Activated naive CD4-positive, alpha-beta T cell treated with anti-CD3 and anti-CD28 coated beads, Interleukin-2, amount 50 U/mL, for 24 hours (primary cell): Measurements from ENCODE around the gene LMBRD1.

Source experiments
- H3K27ac Mint-ChIP-seq: one replicate; pipeline ENCODE4 v1.8.0; 2021; ENCODE audit warnings: mild to moderate bottlenecking, mixed read lengths
- H3K27me3 Mint-ChIP-seq: one replicate; pipeline ENCODE4 v1.8.0; 2021; ENCODE audit warnings: mixed read lengths
- H3K36me3 Mint-ChIP-seq: one replicate; pipeline ENCODE4 v1.8.0; 2021; ENCODE audit warnings: mixed read lengths
- H3K4me1 Mint-ChIP-seq: one replicate; pipeline ENCODE4 v1.8.0; 2021; ENCODE audit warnings: mixed read lengths
- H3K4me3 Mint-ChIP-seq: one replicate; pipeline ENCODE4 v1.8.0; 2021; ENCODE audit warnings: mild to moderate bottlenecking, mixed read lengths
- H3K9me3 Mint-ChIP-seq: one replicate; pipeline ENCODE4 v1.8.0; 2021; ENCODE audit warnings: mixed read lengths

Gene LMBRD1

GRCh38 chr6:69647726-69648125 lies 149.1 kb downstream of the LMBRD1 start:
- Mint-ChIP-seq H3K4me3 (no peak overlapping the region), H3K9me3 (peaks cover 4% of the 10 kb centered on the region), H3K4me1 (no peaks in the 10 kb centered on the region), H3K27ac (no peak overlapping the region), H3K36me3 (no peaks in the 10 kb centered on the region), H3K27me3 (peaks cover 2% of the 10 kb centered on the region)

DNA sequence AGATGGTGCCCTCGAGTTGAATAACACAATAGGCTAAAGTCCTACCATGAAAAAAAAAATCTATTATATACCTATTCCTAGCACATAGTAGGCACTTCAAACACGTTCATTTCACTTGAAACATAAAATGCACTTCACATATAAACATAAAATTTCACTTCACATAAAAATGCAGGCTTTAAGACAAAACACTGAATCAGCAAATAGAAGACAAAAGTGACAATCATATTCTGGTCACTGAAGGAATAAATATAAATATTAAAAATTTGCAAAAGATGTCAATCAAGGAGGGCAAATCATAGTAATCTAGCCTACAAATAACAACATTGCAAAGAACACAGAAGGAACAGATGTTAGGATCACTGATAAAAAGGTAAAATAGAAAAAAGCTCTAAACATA lies 153.1 kb downstream of the LMBRD1 start:
- Mint-ChIP-seq H3K27ac (no peak overlapping the region), H3K9me3 (peaks cover 4% of the 10 kb centered on the region), H3K4me1 (no peaks in the 10 kb centered on the region), H3K36me3 (no peaks in the 10 kb centered on the region), H3K4me3 (no peak overlapping the region), H3K27me3 (peaks cover 9% of the 10 kb centered on the region)

GRCh38 chr6:69632932-69633331 lies 163.9 kb downstream of the LMBRD1 start:
- peaks cover 10% of the 10 kb centered on the region for H3K27me3 Mint-ChIP-seq
- no peak overlapping the region for H3K27ac Mint-ChIP-seq
- no peaks in the 10 kb centered on the region for H3K9me3 Mint-ChIP-seq
- H3K4me3 Mint-ChIP-seq = no peak overlapping the region
- H3K4me1 Mint-ChIP-seq = peaks cover 4% of the 10 kb centered on the region
- no peaks in the 10 kb centered on the region for H3K36me3 Mint-ChIP-seq

DNA sequence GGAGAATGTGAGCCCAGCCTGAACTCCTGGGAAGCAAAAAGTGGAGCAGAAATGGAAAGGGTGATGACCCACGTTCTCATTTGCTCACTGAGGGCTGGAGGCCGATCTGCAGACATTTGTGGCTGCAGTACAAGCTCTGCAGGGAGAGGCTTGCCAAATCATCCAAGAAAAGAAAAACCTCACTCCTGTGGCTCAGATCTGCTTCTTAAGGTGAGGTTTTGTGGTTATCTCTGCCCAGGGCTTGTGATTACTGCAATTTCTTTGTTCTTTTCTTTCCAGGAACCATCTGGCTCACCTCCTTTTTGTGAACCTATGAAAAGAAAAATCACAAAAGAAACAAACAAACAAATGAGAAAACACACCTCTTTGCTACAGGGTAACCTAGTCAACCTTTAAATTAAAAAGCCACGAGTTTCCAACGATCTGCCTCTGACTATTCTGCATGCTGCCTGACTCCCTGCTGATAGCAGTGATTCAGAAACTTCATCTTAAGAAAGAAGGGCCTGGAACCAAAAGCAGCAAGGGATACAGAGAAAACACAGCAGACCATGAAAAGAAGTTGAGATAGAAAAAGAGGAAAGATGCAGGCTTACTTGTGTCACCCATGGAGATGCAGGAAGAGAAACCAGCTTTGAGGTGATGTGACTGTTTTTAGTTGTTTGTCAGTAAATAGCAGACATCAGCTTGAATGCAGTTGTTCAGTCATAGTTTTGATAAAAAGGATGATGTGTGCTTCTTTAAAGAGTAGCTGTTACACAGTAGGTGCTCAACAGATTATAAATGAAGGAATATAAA lies 165.1 kb downstream of the LMBRD1 start:
- H3K27ac Mint-ChIP-seq = no peak overlapping the region
- H3K4me3 Mint-ChIP-seq = no peak overlapping the region
- H3K27me3 Mint-ChIP-seq = peaks cover 10% of the 10 kb centered on the region
- no peaks in the 10 kb centered on the region for H3K9me3 Mint-ChIP-seq
- no peaks in the 10 kb centered on the region for H3K36me3 Mint-ChIP-seq
- H3K4me1 Mint-ChIP-seq = peaks cover 4% of the 10 kb centered on the region

DNA sequence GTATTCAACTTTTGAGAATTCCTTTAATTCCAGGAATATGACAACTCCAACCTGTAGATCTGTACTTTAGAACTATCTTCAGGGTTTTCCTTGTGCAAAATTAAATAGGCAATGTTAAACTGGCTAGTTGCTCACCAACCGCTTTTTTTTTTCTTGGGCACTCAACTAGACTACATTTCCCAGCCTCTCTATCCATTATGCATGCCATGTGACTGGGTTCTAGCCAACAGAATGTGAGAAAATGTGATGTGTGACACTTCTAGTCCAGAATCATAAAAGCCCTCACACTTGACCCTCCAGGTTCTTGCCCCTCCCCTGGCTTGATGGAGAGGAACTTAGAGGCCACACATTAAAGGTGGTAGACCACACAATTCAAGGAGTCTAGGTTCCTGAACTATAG lies 166.0 kb downstream of the LMBRD1 start:
- H3K4me3 Mint-ChIP-seq = no peak overlapping the region
- peaks cover 4% of the 10 kb centered on the region for H3K4me1 Mint-ChIP-seq
- H3K27me3 Mint-ChIP-seq = peaks cover 10% of the 10 kb centered on the region
- no peaks in the 10 kb centered on the region for H3K9me3 Mint-ChIP-seq
- H3K36me3 Mint-ChIP-seq = no peaks in the 10 kb centered on the region
- H3K27ac Mint-ChIP-seq = no peak overlapping the region

DNA sequence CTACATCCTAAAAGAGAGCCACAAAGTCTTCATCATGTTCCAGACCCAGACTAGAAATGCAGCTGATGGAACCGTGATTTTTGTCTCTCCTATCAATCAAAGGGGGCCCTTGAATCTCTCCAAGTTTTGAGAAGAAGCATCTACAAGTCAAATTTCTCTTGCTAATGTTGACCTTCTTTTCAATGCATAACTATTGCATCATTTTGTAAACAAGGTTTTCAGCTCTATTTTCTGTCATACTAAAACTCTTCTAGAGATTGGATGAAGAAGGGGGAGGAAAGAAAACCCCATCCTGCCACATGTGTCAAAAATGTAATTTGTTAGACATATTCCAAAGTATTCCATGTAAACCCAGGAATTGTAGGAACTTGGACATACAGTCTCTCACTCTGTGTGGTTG lies 169.2 kb downstream of the LMBRD1 start:
- H3K36me3 Mint-ChIP-seq = no peaks in the 10 kb centered on the region
- H3K27me3 Mint-ChIP-seq = peaks cover 5% of the 10 kb centered on the region
- no peak overlapping the region for H3K4me3 Mint-ChIP-seq
- no peaks in the 10 kb centered on the region for H3K9me3 Mint-ChIP-seq
- H3K4me1 Mint-ChIP-seq = peaks cover 4% of the 10 kb centered on the region
- no peak overlapping the region for H3K27ac Mint-ChIP-seq

DNA sequence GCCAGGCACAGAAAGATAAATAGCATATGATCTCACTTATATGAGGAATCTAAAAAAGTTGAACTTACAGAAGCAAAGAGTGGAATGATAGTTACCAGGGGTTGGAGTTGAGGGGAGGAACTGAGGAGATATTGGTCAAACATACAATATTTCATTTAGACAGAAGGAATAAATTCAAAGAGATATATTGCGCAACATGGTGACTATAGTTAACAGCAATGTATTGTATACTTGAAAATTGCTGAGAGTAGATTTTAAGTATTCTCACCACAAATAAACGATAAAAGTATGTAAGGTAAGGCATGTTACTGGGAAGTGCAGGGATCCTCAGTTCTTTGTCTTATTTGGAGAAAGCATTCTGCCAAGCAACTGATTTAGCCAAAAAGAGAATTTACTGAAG lies 171.9 kb downstream of the LMBRD1 start:
- Mint-ChIP-seq H3K27ac (no peak overlapping the region), H3K27me3 (peaks cover 3% of the 10 kb centered on the region), H3K36me3 (no peaks in the 10 kb centered on the region), H3K4me3 (no peak overlapping the region), H3K9me3 (no peaks in the 10 kb centered on the region), H3K4me1 (no peaks in the 10 kb centered on the region)
